ELR (cell line): ENCODE measurements around the gene ZNF799.
"Not testable (repeated sequence)": the region's sequence is repeated elsewhere in the genome, so short reads cannot be mapped to it uniquely, and the experiment has no call there.

Experiments used
- DNase-seq: peaks from one replicate; pipeline ENCODE4 v3.0.0-alpha.2; 2015; ENCODE audit warnings: low read depth

The ZNF799 gene

GRCh38 chr19:12362236-12362635, 38.8 kb downstream of the ZNF799 start:
- not testable (repeated sequence) for DNase-seq

GRCh38 chr19:12353375-12353774, 47.7 kb downstream of the ZNF799 start:
- no peak for DNase-seq

- DNase-seq = no peak
Measured at GRCh38 chr19:12350890-12351197, 50.2 kb downstream of the ZNF799 start.

GRCh38 chr19:12350185-12350889, 50.7 kb downstream of the ZNF799 start:
- no peak for DNase-seq

- DNase-seq = no peak
Measured at GRCh38 chr19:12346896-12347295, 54.2 kb downstream of the ZNF799 start.

- no peak for DNase-seq
Measured at GRCh38 chr19:12345197-12345596, 55.9 kb downstream of the ZNF799 start.
